SK-N-SH (cell line): ENCODE results near the gene COL4A2.

Experiments used
- CTCF ChIP-seq: fragments of 200-600 bp; sonication (generic); IDR thresholded peaks from 2 replicates; pipeline ENCODE4 v1.6.1; 2017; ENCODE audit warnings: antibody characterized with exemption, mild to moderate bottlenecking, moderate library complexity
- FOXM1 ChIP-seq: IDR thresholded peaks from 2 replicates; pipeline ENCODE4 v1.4.0; 2012; ENCODE audit warnings: low read depth, mild to moderate bottlenecking
- GATA2 ChIP-seq: sonication (generic); formaldehyde crosslinking; IDR thresholded peaks from 2 replicates; pipeline ENCODE4 v1.5.0; 2020; ENCODE audit warnings: mild to moderate bottlenecking, missing genetic modification reagents
- POLR2AphosphoS5 ChIP-seq: IDR thresholded peaks from 2 replicates; pipeline ENCODE4 v1.6.1; 2012; ENCODE audit warnings: low read depth, low read length
- SIN3A ChIP-seq: IDR thresholded peaks from 2 replicates; pipeline ENCODE4 v1.6.1; 2012; ENCODE audit warnings: low read depth, mild to moderate bottlenecking, low read length, moderate library complexity, borderline replicate concordance
- TF ChIP-seq, protein P1 (sequence below): IDR thresholded peaks from 2 replicates; pipeline ENCODE4 v1.6.1; 2012; ENCODE audit warnings: mild to moderate bottlenecking, low read depth, low read length, moderate library complexity

- TF ChIP-seq CTCF (no peak), FOXM1 (no peak), POLR2AphosphoS5 (no peak), GATA2 (no peak), SIN3A (no peak)
- TF ChIP-seq, protein P1, sequence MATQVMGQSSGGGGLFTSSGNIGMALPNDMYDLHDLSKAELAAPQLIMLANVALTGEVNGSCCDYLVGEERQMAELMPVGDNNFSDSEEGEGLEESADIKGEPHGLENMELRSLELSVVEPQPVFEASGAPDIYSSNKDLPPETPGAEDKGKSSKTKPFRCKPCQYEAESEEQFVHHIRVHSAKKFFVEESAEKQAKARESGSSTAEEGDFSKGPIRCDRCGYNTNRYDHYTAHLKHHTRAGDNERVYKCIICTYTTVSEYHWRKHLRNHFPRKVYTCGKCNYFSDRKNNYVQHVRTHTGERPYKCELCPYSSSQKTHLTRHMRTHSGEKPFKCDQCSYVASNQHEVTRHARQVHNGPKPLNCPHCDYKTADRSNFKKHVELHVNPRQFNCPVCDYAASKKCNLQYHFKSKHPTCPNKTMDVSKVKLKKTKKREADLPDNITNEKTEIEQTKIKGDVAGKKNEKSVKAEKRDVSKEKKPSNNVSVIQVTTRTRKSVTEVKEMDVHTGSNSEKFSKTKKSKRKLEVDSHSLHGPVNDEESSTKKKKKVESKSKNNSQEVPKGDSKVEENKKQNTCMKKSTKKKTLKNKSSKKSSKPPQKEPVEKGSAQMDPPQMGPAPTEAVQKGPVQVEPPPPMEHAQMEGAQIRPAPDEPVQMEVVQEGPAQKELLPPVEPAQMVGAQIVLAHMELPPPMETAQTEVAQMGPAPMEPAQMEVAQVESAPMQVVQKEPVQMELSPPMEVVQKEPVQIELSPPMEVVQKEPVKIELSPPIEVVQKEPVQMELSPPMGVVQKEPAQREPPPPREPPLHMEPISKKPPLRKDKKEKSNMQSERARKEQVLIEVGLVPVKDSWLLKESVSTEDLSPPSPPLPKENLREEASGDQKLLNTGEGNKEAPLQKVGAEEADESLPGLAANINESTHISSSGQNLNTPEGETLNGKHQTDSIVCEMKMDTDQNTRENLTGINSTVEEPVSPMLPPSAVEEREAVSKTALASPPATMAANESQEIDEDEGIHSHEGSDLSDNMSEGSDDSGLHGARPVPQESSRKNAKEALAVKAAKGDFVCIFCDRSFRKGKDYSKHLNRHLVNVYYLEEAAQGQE = no peak
Observed at GRCh38 chr13:110257408-110257807, 49.7 kb upstream of the COL4A2 start.
